Activated T-cell treated with anti-CD3 and anti-CD28 coated beads, Interleukin-2, amount 50 U/mL, for 4 hours (primary cell): ENCODE measurements around the gene ERBB4. TPM values are rescaled to one million over a fixed set of nuclear protein-coding genes. Genes with fewer than 3 reads are reported as not detected.

Experiments used
- ATAC-seq, 2 donors: fragments of 200-7000 bp; cut with Tn5 transposase; one replicate each; pipeline ENCODE4 v1.10.0; 2021
- DNase-seq: peaks from one replicate; pipeline ENCODE4 v3.0.0-alpha.2; 2020
- H3K27me3 Mint-ChIP-seq: one replicate; pipeline ENCODE4 v1.8.0; 2021; ENCODE audit warnings: low read depth, mixed read lengths
- H3K36me3 Mint-ChIP-seq: one replicate; pipeline ENCODE4 v1.8.0; 2022; ENCODE audit warnings: mixed read lengths; ENCODE audit not compliant: insufficient read depth
- H3K4me1 Mint-ChIP-seq: one replicate; pipeline ENCODE4 v1.8.0; 2021; ENCODE audit warnings: low read depth, mixed read lengths
- H3K4me3 Mint-ChIP-seq: one replicate; pipeline ENCODE4 v1.8.0; 2021; ENCODE audit warnings: mild to moderate bottlenecking, moderate library complexity, mixed read lengths
- H3K9me3 Mint-ChIP-seq: one replicate; pipeline ENCODE4 v1.8.0; 2021; ENCODE audit warnings: mixed read lengths
- total RNA-seq, 3 donors: library from RNA; stranded (reverse); gene quantifications; one replicate each; pipeline ENCODE4 v1.2.1, GENCODE V29; 2021

Gene ERBB4
- total RNA-seq, 3 donors from 2014 or later, result not detected

DNA sequence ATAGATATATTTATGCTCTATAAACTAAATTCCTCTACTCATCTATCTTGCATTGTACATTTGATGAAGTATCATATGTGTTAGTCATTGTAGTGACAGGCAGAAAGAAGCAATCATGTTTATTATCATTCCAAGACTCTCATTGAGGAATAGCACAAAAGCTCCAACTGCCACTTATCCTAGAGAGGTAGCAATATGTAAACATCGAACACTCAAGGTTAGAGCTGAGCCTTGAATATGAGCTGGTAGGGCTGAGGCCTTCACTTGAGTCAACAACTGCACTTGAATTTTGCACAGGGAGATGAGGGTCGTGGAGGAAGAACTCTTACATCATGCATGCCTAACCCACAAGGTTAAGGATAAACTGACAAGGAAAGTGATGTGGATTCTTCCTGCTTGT lies 1081.3 kb downstream of the ERBB4 start:
- H3K4me1 Mint-ChIP-seq, result no peaks in the 10 kb centered on the region
- ATAC-seq (no peak), DNase-seq (no peak)
- no peak overlapping the region for H3K4me3 Mint-ChIP-seq
- H3K27me3 Mint-ChIP-seq, result no peaks in the 10 kb centered on the region
- H3K9me3 Mint-ChIP-seq, result no peaks in the 10 kb centered on the region
- no peaks in the 10 kb centered on the region for H3K36me3 Mint-ChIP-seq

- no peak overlapping the region for H3K4me3 Mint-ChIP-seq
- no peaks in the 10 kb centered on the region for H3K9me3 Mint-ChIP-seq
- no peaks in the 10 kb centered on the region for H3K27me3 Mint-ChIP-seq
- no peaks in the 10 kb centered on the region for H3K36me3 Mint-ChIP-seq
- no peaks in the 10 kb centered on the region for H3K4me1 Mint-ChIP-seq
- ATAC-seq (no peak), DNase-seq (no peak)
Measured at GRCh38 chr2:211455216-211455841, 1083.3 kb downstream of the ERBB4 start.

DNA sequence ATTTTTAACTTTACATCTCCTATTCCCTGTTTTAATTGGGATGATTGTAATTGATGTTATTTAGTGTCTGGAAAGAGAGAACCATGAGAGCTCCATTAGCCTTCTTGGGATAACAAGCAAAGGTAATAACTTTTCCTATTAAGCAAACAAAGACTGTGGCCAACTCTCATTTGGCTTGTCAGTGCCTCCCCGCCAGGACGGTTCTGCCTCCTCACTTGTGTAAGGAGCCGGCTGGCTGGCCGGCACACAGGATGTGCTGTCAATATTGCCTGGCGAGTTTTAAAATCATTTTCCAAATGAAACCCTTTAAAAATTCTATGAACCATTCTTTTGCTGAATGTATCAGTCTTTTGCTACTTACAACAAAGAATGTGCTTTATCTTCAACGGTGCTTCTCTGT lies 1083.9 kb downstream of the ERBB4 start:
- Mint-ChIP-seq H3K4me3 (no peak overlapping the region), H3K9me3 (no peaks in the 10 kb centered on the region), H3K27me3 (no peaks in the 10 kb centered on the region), H3K36me3 (no peaks in the 10 kb centered on the region), H3K4me1 (no peaks in the 10 kb centered on the region)
- DNase-seq (no peak), ATAC-seq (no peak)

GRCh38 chr2:211453311-211453887 lies 1085.2 kb downstream of the ERBB4 start:
- H3K4me3 Mint-ChIP-seq, result no peak overlapping the region
- H3K9me3 Mint-ChIP-seq, result no peaks in the 10 kb centered on the region
- no peaks in the 10 kb centered on the region for H3K36me3 Mint-ChIP-seq
- no peaks in the 10 kb centered on the region for H3K27me3 Mint-ChIP-seq
- no peaks in the 10 kb centered on the region for H3K4me1 Mint-ChIP-seq
- ATAC-seq (no peak), DNase-seq (no peak)

GRCh38 chr2:211451642-211452041 lies 1087.0 kb downstream of the ERBB4 start:
- H3K36me3 Mint-ChIP-seq, result no peaks in the 10 kb centered on the region
- no peaks in the 10 kb centered on the region for H3K9me3 Mint-ChIP-seq
- no peak overlapping the region for H3K4me3 Mint-ChIP-seq
- no peaks in the 10 kb centered on the region for H3K4me1 Mint-ChIP-seq
- no peak for DNase-seq
- ATAC-seq, result no peak
- H3K27me3 Mint-ChIP-seq, result no peaks in the 10 kb centered on the region

DNA sequence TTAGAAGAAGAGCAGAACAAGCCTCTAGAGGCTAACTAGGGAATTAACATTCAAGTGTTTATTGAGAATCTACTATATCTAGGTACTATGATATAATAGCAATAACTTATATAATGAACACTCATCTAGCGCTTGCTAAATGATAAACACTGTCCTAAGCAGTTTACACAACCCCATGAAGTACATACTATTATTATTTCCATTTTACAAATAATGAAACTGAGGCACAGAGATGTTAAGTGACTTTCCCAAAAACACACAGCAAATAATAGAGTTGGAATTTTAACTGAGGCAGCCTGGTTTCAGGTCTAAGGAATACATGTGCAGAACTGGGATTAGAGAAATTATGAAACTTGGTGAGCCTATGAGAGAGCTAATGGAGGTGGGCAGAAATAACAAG lies 1088.8 kb downstream of the ERBB4 start:
- no peaks in the 10 kb centered on the region for H3K27me3 Mint-ChIP-seq
- no peak overlapping the region for H3K4me3 Mint-ChIP-seq
- no peaks in the 10 kb centered on the region for H3K9me3 Mint-ChIP-seq
- DNase-seq (no peak), ATAC-seq (no peak)
- H3K4me1 Mint-ChIP-seq, result no peaks in the 10 kb centered on the region
- H3K36me3 Mint-ChIP-seq, result no peaks in the 10 kb centered on the region

- DNase-seq (no peak), ATAC-seq (no peak)
- no peaks in the 10 kb centered on the region for H3K27me3 Mint-ChIP-seq
- no peak overlapping the region for H3K4me3 Mint-ChIP-seq
- H3K9me3 Mint-ChIP-seq, result no peaks in the 10 kb centered on the region
- no peaks in the 10 kb centered on the region for H3K4me1 Mint-ChIP-seq
- no peaks in the 10 kb centered on the region for H3K36me3 Mint-ChIP-seq
Measured at GRCh38 chr2:211447548-211447947, 1091.1 kb downstream of the ERBB4 start.

DNA sequence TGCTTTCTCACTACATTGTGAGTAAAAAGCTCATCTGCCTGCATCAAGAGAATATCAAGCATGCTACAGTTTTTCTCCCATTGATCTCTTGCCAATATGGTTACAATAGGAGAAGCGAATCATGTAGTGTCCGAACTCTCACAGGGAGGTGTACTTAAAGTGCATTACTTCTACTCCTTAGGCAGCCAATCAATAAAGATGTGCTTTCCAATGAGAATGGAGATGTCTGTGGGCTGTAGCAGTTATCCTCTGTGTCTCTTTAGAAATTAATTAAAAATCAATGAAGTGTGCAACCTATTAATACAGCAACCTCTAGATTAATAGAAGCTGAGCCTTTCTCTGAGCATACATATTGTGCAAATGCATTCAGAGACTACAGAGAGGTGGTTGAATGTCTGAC lies 1098.5 kb downstream of the ERBB4 start:
- no peaks in the 10 kb centered on the region for H3K27me3 Mint-ChIP-seq

DNA sequence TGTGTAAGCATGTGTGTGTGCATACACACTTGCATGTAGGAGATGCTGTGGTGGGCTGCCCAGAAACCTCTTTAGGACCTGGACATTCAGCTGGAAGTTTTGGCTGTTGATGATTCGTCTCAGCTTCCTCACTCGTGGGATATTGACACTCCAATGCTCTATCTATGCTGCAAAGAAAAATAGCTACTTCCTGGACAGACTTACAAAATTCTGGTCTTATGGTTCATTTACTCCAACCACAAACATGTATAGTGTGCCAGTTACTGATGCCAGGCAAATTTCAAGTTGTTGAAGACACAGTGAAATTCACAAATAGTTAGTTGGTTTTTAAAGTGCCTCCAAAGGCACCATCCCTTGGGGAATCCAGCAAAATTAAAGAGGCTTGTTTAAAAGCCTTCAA lies 1099.6 kb downstream of the ERBB4 start:
- no peak for DNase-seq
- no peaks in the 10 kb centered on the region for H3K9me3 Mint-ChIP-seq
- no peak for ATAC-seq
- H3K27me3 Mint-ChIP-seq, result no peaks in the 10 kb centered on the region
- H3K4me3 Mint-ChIP-seq, result no peak overlapping the region
- no peaks in the 10 kb centered on the region for H3K36me3 Mint-ChIP-seq
- no peaks in the 10 kb centered on the region for H3K4me1 Mint-ChIP-seq

More for the DNA sequence above, 1098.5 kb downstream of the ERBB4 start:
- H3K36me3 Mint-ChIP-seq, result no peaks in the 10 kb centered on the region
- no peaks in the 10 kb centered on the region for H3K9me3 Mint-ChIP-seq
- H3K4me3 Mint-ChIP-seq, result no peak overlapping the region
- ATAC-seq (no peak), DNase-seq (no peak)
- no peaks in the 10 kb centered on the region for H3K4me1 Mint-ChIP-seq

GRCh38 chr2:211437396-211437795 lies 1101.2 kb downstream of the ERBB4 start:
- Mint-ChIP-seq H3K27me3 (no peaks in the 10 kb centered on the region), H3K9me3 (peaks cover 6% of the 10 kb centered on the region), H3K36me3 (no peaks in the 10 kb centered on the region), H3K4me3 (no peak overlapping the region), H3K4me1 (no peaks in the 10 kb centered on the region)
- DNase-seq, result no peak
- ATAC-seq, result no peak

- no peak for DNase-seq
- ATAC-seq, result no peak
- H3K4me1 Mint-ChIP-seq, result no peaks in the 10 kb centered on the region
- H3K36me3 Mint-ChIP-seq, result no peaks in the 10 kb centered on the region
- no peaks in the 10 kb centered on the region for H3K27me3 Mint-ChIP-seq
- peaks cover 6% of the 10 kb centered on the region for H3K9me3 Mint-ChIP-seq
- no peak overlapping the region for H3K4me3 Mint-ChIP-seq
Measured at GRCh38 chr2:211436182-211436581, 1102.4 kb downstream of the ERBB4 start.

DNA sequence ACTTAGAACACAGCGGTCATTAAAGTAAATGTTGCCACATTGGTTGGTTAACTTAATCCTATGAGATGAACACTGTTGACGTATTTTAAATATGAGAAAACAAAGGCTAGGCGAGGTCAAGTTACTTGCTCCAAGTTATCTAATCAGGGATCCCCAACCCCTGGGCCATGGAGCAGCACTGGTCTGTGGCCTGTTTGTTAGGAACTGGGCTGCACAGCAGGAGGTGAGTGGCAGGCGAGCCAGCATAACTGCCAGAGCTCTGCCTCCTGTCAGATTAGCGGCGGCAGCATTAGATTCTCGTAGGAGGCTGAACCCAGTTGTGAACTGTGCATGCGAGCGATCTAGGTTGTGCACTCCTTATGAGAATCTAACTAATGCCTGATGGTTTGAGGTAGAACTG lies 1103.3 kb downstream of the ERBB4 start:
- DNase-seq (no peak), ATAC-seq (no peak)
- Mint-ChIP-seq H3K4me3 (no peak overlapping the region), H3K36me3 (no peaks in the 10 kb centered on the region), H3K9me3 (peaks cover 6% of the 10 kb centered on the region), H3K4me1 (no peaks in the 10 kb centered on the region), H3K27me3 (no peaks in the 10 kb centered on the region)

GRCh38 chr2:211434773-211435172 lies 1103.8 kb downstream of the ERBB4 start:
- Mint-ChIP-seq H3K9me3 (peaks cover 6% of the 10 kb centered on the region), H3K4me1 (no peaks in the 10 kb centered on the region)

GRCh38 chr2:211429256-211429920 lies 1109.2 kb downstream of the ERBB4 start:
- H3K4me3 Mint-ChIP-seq, result no peak overlapping the region
- no peaks in the 10 kb centered on the region for H3K36me3 Mint-ChIP-seq
- no peaks in the 10 kb centered on the region for H3K4me1 Mint-ChIP-seq
- H3K9me3 Mint-ChIP-seq, result peaks cover 6% of the 10 kb centered on the region
- ATAC-seq (no peak), DNase-seq (no peak)
- no peaks in the 10 kb centered on the region for H3K27me3 Mint-ChIP-seq

More at GRCh38 chr2:211434773-211435172, 1103.8 kb downstream of the ERBB4 start:
- no peaks in the 10 kb centered on the region for H3K36me3 Mint-ChIP-seq
- H3K4me3 Mint-ChIP-seq, result no peak overlapping the region
- DNase-seq, result no peak
- ATAC-seq, result no peak
- H3K27me3 Mint-ChIP-seq, result no peaks in the 10 kb centered on the region

DNA sequence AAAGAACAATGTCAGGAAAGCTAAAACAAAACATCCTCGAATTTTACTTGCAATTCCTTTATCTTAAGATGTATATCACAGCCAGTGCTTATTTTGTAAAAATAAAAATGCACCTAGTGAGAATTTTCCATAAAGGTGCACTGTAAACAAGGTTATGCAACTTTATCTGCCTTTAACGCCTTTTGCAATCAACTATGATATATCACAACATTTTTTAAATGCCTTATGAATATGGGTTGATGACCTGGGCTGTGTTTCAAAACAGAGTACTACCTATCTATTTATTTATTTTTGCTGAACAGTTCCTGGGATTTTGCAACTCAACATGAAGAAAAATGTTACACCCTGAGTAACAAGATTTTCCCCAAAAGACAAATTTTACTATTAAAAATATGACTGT lies 1112.4 kb downstream of the ERBB4 start:
- no peaks in the 10 kb centered on the region for H3K36me3 Mint-ChIP-seq
- no peak for DNase-seq
- no peaks in the 10 kb centered on the region for H3K27me3 Mint-ChIP-seq
- no peaks in the 10 kb centered on the region for H3K4me1 Mint-ChIP-seq
- no peaks in the 10 kb centered on the region for H3K9me3 Mint-ChIP-seq
- no peak for ATAC-seq
- no peak overlapping the region for H3K4me3 Mint-ChIP-seq
